Measurements from ENCODE around the gene CLCN7. TPM values are rescaled to one million over a fixed set of nuclear protein-coding genes. Genes with fewer than 3 reads are reported as not detected.
A peak's percentile ranks its signal among the peaks of the same experiment; 100 is the strongest.

The CLCN7 gene
- total RNA-seq, 4 donors from 2014 or later = 61.1 to 134 (median 100) TPM

GRCh38 chr16:1427473-1428461 lies 47.1 kb downstream of the CLCN7 start:
- Histone ChIP-seq H3K4me1 (peaks cover 11% of the 10 kb centered on the region), H3K4me3 (peak overlapping the region; percentile 27)
- no peak for DNase-seq (ENCODE audit: low spot score in 2 of 2)

DNA sequence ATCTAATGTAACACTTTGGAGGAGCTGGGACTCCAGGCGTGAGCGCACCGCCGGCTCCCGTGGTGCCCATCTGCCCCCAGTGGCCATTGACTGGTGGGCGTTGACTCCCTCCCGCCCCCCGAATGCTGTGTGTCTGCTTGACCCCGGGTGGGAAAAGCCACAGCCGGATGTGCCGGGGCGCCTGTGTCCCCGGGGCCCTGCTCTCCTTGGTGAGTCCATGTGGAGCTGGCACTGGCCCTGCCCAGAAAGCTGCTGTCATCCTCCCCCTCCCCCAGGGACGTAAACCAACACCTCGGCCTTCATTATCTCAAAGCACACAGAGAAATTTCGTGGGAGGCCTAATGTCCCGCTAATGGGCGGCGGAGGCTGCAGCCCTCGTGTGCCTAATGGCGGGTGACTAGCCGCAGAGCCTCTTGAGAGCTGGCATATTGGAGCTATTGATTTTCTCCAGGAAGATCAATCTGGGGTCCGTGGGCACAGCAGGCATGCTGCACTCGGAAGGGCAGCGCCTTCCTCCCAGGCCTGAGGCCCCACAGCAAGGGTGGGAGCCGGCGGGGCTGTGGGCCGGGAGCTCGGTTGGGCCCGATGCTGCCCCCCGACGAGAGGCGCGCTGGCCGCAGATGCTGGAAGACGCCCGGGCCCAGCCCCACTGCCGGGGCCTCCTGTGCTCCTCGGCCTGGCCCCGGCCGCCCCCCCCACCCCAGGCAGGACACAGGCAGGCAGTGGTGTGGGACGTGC lies 47.9 kb downstream of the CLCN7 start:
- no peaks in the 10 kb centered on the region for H3K36me3 ChIP-seq
- no peak overlapping the region for H3K27ac ChIP-seq
- TF ChIP-seq POLR2AphosphoS5 (IDR thresholded peaks at IDR 0.05) = no peak
- TF ChIP-seq CTCF (IDR thresholded peaks at IDR 0.05) = no peak
- TF ChIP-seq EP300 (IDR thresholded peaks at IDR 0.05) = no peak
- DNase-seq (ENCODE audit: low spot score in 2 of 2) = no peak
- peaks cover 11% of the 10 kb centered on the region for H3K4me1 ChIP-seq
- no peaks in the 10 kb centered on the region for H3K9me3 ChIP-seq
- no peaks in the 10 kb centered on the region for H3K27me3 ChIP-seq
- H3K4me3 ChIP-seq = no peak overlapping the region
- 86% methylated on average over 24 of the region's 42 CpGs for WGBS

More at GRCh38 chr16:1427473-1428461, 47.1 kb downstream of the CLCN7 start:
- no peaks in the 10 kb centered on the region for H3K36me3 ChIP-seq
- no peaks in the 10 kb centered on the region for H3K9me3 ChIP-seq
- H3K27me3 ChIP-seq = no peaks in the 10 kb centered on the region
- 58% methylated on average over 10 of the region's 53 CpGs for WGBS
- H3K27ac ChIP-seq = no peak overlapping the region
- TF ChIP-seq CTCF (IDR thresholded peaks at IDR 0.05) = no peak
- TF ChIP-seq POLR2AphosphoS5 (IDR thresholded peaks at IDR 0.05) = no peak

GRCh38 chr16:1425616-1426370 lies 49.0 kb downstream of the CLCN7 start:
- Histone ChIP-seq H3K27me3 (no peaks in the 10 kb centered on the region), H3K36me3 (no peaks in the 10 kb centered on the region), H3K27ac (no peak overlapping the region), H3K9me3 (no peaks in the 10 kb centered on the region), H3K4me3 (no peak overlapping the region), H3K4me1 (peaks cover 18% of the 10 kb centered on the region)
- no peak for DNase-seq (ENCODE audit: low spot score in 2 of 2)
- 80% methylated on average over 6 of the region's 16 CpGs for WGBS
- no peak for TF ChIP-seq EP300 (IDR thresholded peaks at IDR 0.05)
- no peak for TF ChIP-seq CTCF (IDR thresholded peaks at IDR 0.05)
- no peak for TF ChIP-seq POLR2AphosphoS5 (IDR thresholded peaks at IDR 0.05)
- no peak for TF ChIP-seq POLR2A (IDR thresholded peaks at IDR 0.05)

DNA sequence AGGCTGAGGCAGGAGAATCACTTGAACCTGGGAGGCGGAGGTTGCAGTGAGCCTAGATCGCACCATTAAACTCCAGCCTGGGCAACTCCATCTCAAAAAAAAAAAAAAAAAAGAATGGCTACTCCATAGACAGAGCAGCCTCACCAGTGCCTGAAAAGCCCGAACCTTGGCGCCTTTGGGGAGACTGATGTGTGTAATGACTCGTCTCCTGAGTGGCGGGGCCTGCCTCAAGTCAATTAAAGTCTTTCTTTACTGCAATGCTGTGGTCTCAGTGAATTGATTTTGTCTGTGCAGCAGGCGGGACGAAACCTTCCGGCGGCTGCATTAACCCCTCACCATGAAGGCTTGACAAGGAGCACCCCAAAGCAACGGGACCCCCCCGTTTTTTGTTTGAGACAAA lies 50.8 kb downstream of the CLCN7 start:
- no peak overlapping the region for H3K4me3 ChIP-seq
- no peak overlapping the region for H3K27ac ChIP-seq
- H3K9me3 ChIP-seq = no peaks in the 10 kb centered on the region
- peaks cover 30% of the 10 kb centered on the region for H3K4me1 ChIP-seq
- DNase-seq (ENCODE audit: low spot score in 2 of 2) = no peak
- TF ChIP-seq CTCF (IDR thresholded peaks at IDR 0.05) (no peak), POLR2A (IDR thresholded peaks at IDR 0.05) (no peak), EP300 (IDR thresholded peaks at IDR 0.05) (no peak), POLR2AphosphoS5 (IDR thresholded peaks at IDR 0.05) (no peak)
- H3K36me3 ChIP-seq = no peaks in the 10 kb centered on the region
- WGBS = 88% methylated on average over 12 of the region's 12 CpGs
- no peaks in the 10 kb centered on the region for H3K27me3 ChIP-seq
